Measurements from ENCODE around the gene RTP2. TPM values are rescaled to one million over a fixed set of nuclear protein-coding genes. Genes with fewer than 3 reads are reported as not detected.

The RTP2 gene
- total RNA-seq, 1 donor from 2014 or later = not detected

DNA sequence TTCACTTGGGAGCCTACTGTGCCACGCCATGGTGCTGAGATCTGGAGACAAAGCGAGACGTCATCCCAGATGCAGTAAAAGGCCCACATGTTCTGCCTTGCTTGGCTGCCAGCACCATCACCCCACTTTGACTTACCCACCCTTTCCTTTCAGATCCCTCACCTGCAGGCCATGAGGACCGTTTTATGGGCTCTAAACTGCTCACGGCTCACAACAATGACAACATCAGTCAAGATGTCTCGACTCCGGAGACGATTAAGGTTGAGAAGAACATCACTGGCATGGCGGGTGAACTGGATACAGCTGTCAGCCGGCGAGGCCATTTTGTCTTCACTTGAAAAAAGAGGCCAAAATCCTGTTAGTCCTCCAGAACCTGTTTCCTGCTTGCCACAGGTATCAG, 31.0 kb upstream of the RTP2 start:
- H3K27ac Mint-ChIP-seq = no peak overlapping the region
- ChIA-PET CTCF (interaction anchor here (3.2 kb wide), 1 partner anchor 1222 kb away, joined by 19 read pairs; no protein-coding TSS in a partner anchor), POLR2A (no interaction called here)
- no peak overlapping the region for H3K4me3 Mint-ChIP-seq
- H3K4me1 Mint-ChIP-seq = peaks cover 18% of the 10 kb centered on the region
- H3K27me3 Mint-ChIP-seq = no peaks in the 10 kb centered on the region
- intact Hi-C loops (cut with micrococcal nuclease) = loop anchor here (10.0 kb wide), 1 partner anchor 1501 kb away; no protein-coding TSS in a partner anchor
- DNase-seq (no peak), ATAC-seq (ENCODE audit: low read depth) (no peak)
- peaks cover 62% of the 10 kb centered on the region for H3K36me3 Mint-ChIP-seq (ENCODE audit: low read depth)
- no peaks in the 10 kb centered on the region for H3K9me3 Mint-ChIP-seq
- TF ChIP-seq, protein P1, sequence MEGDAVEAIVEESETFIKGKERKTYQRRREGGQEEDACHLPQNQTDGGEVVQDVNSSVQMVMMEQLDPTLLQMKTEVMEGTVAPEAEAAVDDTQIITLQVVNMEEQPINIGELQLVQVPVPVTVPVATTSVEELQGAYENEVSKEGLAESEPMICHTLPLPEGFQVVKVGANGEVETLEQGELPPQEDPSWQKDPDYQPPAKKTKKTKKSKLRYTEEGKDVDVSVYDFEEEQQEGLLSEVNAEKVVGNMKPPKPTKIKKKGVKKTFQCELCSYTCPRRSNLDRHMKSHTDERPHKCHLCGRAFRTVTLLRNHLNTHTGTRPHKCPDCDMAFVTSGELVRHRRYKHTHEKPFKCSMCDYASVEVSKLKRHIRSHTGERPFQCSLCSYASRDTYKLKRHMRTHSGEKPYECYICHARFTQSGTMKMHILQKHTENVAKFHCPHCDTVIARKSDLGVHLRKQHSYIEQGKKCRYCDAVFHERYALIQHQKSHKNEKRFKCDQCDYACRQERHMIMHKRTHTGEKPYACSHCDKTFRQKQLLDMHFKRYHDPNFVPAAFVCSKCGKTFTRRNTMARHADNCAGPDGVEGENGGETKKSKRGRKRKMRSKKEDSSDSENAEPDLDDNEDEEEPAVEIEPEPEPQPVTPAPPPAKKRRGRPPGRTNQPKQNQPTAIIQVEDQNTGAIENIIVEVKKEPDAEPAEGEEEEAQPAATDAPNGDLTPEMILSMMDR (IDR thresholded peaks at IDR 0.05) = no peak

DNA sequence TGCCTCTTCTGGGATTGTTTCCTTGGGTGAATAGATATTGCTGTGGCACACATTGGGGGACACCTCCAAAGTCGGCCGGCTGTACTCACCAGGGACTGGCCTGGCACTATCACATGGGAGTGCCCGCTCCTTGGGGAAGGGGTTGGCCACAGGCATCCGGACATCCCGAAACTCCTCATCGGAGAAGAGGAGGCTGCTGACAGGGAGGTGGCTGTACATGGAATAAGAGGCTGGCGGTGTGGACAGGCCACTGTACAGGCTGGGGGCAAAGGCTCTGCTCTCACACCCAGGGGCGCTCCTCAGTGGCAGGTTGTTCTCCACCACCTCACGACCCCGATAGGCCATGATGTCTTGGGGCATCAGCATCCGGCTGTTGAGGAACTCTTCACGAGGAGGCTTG, 27.2 kb upstream of the RTP2 start:
- ChIA-PET CTCF (no interaction called here), POLR2A (no interaction called here)
- intact Hi-C loops (cut with micrococcal nuclease) = no loop called here
- no peak overlapping the region for H3K4me3 Mint-ChIP-seq
- H3K9me3 Mint-ChIP-seq = no peaks in the 10 kb centered on the region
- H3K4me1 Mint-ChIP-seq = no peaks in the 10 kb centered on the region
- no peak for DNase-seq
- H3K36me3 Mint-ChIP-seq (ENCODE audit: low read depth) = peaks cover 94% of the 10 kb centered on the region
- ATAC-seq (ENCODE audit: low read depth) = no peak
- TF ChIP-seq, protein P1 (IDR thresholded peaks at IDR 0.05) = no peak
- no peak overlapping the region for H3K27ac Mint-ChIP-seq
- H3K27me3 Mint-ChIP-seq = no peaks in the 10 kb centered on the region

DNA sequence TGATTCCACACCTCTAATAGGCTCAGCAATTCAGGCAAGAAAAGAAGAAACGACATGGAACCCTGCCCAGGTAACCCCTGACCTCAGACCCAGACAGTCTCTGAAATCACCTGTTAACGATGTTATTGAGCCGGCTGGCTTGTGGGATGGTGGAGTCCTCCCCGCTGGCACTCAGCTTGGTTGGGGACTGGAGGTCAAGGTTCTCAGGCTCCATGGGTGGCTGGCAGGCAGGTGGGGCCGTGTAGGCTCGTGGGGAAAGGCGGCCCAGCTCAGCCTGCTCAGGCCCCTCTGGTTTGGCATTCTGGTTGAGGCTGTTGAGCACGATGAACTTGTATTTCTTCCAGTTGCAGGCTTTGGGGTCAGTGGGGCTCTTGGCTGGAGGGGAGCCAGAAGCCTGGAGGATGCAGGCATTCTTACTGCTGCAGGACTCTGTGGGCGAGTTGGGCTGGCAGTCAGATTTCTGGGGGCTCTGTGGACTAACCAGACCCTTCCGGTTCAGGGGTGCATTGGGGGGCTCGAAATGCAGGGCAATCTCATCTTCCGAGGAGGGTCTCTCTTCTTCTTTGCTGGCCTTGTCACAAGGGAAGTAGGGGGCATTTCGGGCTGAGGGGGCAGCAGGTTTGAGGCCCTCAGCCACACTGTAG, 26.7 kb upstream of the RTP2 start:
- H3K4me1 Mint-ChIP-seq = no peaks in the 10 kb centered on the region
- TF ChIP-seq, protein P1 (IDR thresholded peaks at IDR 0.05) = no peak
- POLR2A ChIA-PET = no interaction called here
- no peaks in the 10 kb centered on the region for H3K9me3 Mint-ChIP-seq
- H3K36me3 Mint-ChIP-seq (ENCODE audit: low read depth) = peaks cover 97% of the 10 kb centered on the region
- DNase-seq (no peak), ATAC-seq (ENCODE audit: low read depth) (no peak)
- H3K4me3 Mint-ChIP-seq = no peak overlapping the region
- H3K27me3 Mint-ChIP-seq = no peaks in the 10 kb centered on the region
- intact Hi-C loops (cut with micrococcal nuclease) = no loop called here
- H3K27ac Mint-ChIP-seq = no peak overlapping the region
- CTCF ChIA-PET = no interaction called here

DNA sequence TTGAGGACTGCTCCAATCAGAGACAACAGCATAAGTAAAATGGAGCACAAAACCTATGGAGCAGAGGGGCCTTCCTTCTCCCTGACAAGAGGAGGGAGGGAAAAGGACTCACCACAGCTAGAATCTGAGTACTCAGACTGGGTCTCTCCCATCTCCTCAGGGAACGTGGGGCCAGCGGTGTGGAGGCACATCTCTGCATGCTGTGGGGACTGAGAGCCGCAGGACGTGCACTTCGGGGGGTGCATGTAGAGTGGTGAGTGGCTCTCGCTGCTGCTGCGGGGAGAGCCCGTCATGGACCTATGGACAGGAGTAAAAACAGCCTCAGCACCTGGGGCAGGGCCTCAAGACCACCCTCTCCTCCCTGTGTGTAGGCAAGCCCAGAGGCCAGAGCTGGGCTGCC, 25.9 kb upstream of the RTP2 start:
- Mint-ChIP-seq H3K36me3 (ENCODE audit: low read depth) (peaks cover 99% of the 10 kb centered on the region), H3K4me3 (no peak overlapping the region), H3K27ac (no peak overlapping the region), H3K27me3 (no peaks in the 10 kb centered on the region), H3K4me1 (no peaks in the 10 kb centered on the region), H3K9me3 (no peaks in the 10 kb centered on the region)
- no peak for DNase-seq
- intact Hi-C loops (cut with micrococcal nuclease) = no loop called here
- POLR2A ChIA-PET = no interaction called here
- CTCF ChIA-PET = no interaction called here
- TF ChIP-seq, protein P1 (IDR thresholded peaks at IDR 0.05) = no peak
- no peak for ATAC-seq (ENCODE audit: low read depth)

DNA sequence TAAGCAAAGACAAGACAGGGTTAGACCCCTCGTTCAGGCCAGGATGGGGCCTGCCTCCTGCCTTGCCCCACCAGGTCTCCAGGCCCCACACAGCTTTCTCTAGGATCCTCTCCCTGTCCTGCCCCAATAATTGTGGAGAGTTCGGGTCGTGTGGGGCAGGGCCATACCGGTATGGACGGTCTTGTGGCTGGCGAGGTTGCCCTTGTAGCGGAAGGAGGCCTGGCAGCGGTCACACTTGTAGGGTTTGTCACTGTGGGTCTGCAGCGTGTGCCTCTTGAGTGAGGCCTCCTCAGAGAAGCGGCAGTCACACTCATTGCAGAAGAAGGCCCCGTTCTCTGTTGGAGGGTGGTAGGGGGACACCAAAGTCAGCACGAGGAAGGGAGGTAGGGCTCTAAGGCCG, 24.2 kb upstream of the RTP2 start:
- POLR2A ChIA-PET = no interaction called here
- H3K27ac Mint-ChIP-seq = no peak overlapping the region

More for the DNA sequence above, 24.2 kb upstream of the RTP2 start:
- TF ChIP-seq, protein P1 (IDR thresholded peaks at IDR 0.05) = no peak
- H3K4me1 Mint-ChIP-seq = no peaks in the 10 kb centered on the region
- no peak for ATAC-seq (ENCODE audit: low read depth)
- H3K27me3 Mint-ChIP-seq = no peaks in the 10 kb centered on the region
- no peak for DNase-seq
- intact Hi-C loops (cut with micrococcal nuclease) = no loop called here
- peaks cover 98% of the 10 kb centered on the region for H3K36me3 Mint-ChIP-seq (ENCODE audit: low read depth)
- no peaks in the 10 kb centered on the region for H3K9me3 Mint-ChIP-seq
- CTCF ChIA-PET = interaction anchor here (1.0 kb wide), 1 partner anchor 407 kb away, joined by 3 read pairs; no protein-coding TSS in a partner anchor
- no peak overlapping the region for H3K4me3 Mint-ChIP-seq

Data from activated B cell treated with CpG ODN at 0.5 μM for 24 hours (primary cell).